Suprapubic skin (tissue), 4 donors: Measurements from ENCODE around the gene SON.

ENCODE experiments used
- CTCF ChIP-seq, 2 donors: fragments of 200-600 bp in 1 of 2; fragments of 450-650 bp in 1 of 2; sonication (generic) in 1 of 2; IDR thresholded peaks; one replicate each; pipeline ENCODE4 v1.5.1; 2016 to 2019; ENCODE audit warnings: antibody characterized with exemption in 2 of 2, mild to moderate bottlenecking in 1 of 2, moderate library complexity in 1 of 2
- EP300 ChIP-seq: sonication (generic); formaldehyde crosslinking; IDR thresholded peaks from one replicate; pipeline ENCODE4 v1.6.1; 2017; ENCODE audit warnings: antibody characterized with exemption
- POLR2A ChIP-seq, 2 donors: fragments of 450-650 bp; IDR thresholded peaks; one replicate each; pipeline ENCODE4 v1.6.1; 2017; ENCODE audit warnings: antibody characterized with exemption in 2 of 2, mild to moderate bottlenecking in 2 of 2, moderate library complexity in 2 of 2
- POLR2AphosphoS5 ChIP-seq, 3 donors: sonication (generic); formaldehyde crosslinking; IDR thresholded peaks; one replicate each; pipeline ENCODE4 v1.6.1; 2017; ENCODE audit warnings: antibody characterized with exemption in 3 of 3

GRCh38 chr21:33554236-33554981 is 11.6 kb downstream of the SON start:
- TF ChIP-seq CTCF (IDR thresholded peaks at IDR 0.05), result no peak
- TF ChIP-seq EP300, result no peak
- TF ChIP-seq POLR2A (IDR thresholded peaks at IDR 0.05), result no peak
- TF ChIP-seq POLR2AphosphoS5 (IDR thresholded peaks at IDR 0.05), result no peak
